Thymus (tissue), 11 donors: ENCODE results near the gene DERL3. TPM values are rescaled to one million over a fixed set of nuclear protein-coding genes. Genes with fewer than 3 reads are reported as not detected.

ENCODE experiments used
- DNase-seq, 9 donors: peaks; one replicate each; pipeline ENCODE4 v3.0.0-alpha.2; 2013; ENCODE audit warnings: low spot score in 9 of 9, low read depth in 6 of 9, missing footprints in 1 of 9
- H3K27ac ChIP-seq, 2 donors: one replicate each; pipeline ENCODE4 v1.5.1; 2013; ENCODE audit warnings: control low read depth in 1 of 2, low read depth in 1 of 2, low read length in 1 of 2, mild to moderate bottlenecking in 1 of 2, moderate library complexity in 1 of 2
- H3K27me3 ChIP-seq, 2 donors: one replicate each; pipeline ENCODE4 v1.5.1; 2013; ENCODE audit warnings: low read length in 1 of 2; ENCODE audit not compliant: control insufficient read depth in 2 of 2, insufficient read depth in 1 of 2
- H3K36me3 ChIP-seq, 2 donors: one replicate each; pipeline ENCODE4 v1.5.1; 2013; ENCODE audit warnings: low read length in 1 of 2, mild to moderate bottlenecking in 1 of 2, moderate library complexity in 1 of 2; ENCODE audit not compliant: control insufficient read depth in 2 of 2, insufficient read depth in 2 of 2
- H3K4me1 ChIP-seq, 2 donors: one replicate each; pipeline ENCODE4 v1.5.1; 2013; ENCODE audit warnings: low read length in 2 of 2; ENCODE audit not compliant: control insufficient read depth in 2 of 2, insufficient read depth in 2 of 2
- H3K4me3 ChIP-seq, 2 donors: one replicate each; pipeline ENCODE4 v1.5.1; 2013; ENCODE audit warnings: low read length in 2 of 2, control low read depth in 1 of 2, mild to moderate bottlenecking in 1 of 2
- H3K9me3 ChIP-seq, 2 donors: one replicate each; pipeline ENCODE4 v1.5.1; 2013; ENCODE audit warnings: low read length in 1 of 2, mild to moderate bottlenecking in 1 of 2; ENCODE audit not compliant: control insufficient read depth in 2 of 2, insufficient read depth in 1 of 2
- WGBS: extraction: QIAGEN DNeasy Blood & Tissue Kit; methylation state at CpG from one replicate; pipeline ENCODE4 v1.1.7; 2013; 5-methylcytosine and 5-hydroxymethylcytosine counted together
- polyA plus RNA-seq: library from polyadenylated mRNA; stranded (reverse); fragments of 200-250 nt; gene quantifications from one replicate; pipeline ENCODE4 v1.2.3, GENCODE V29; 2013
- total RNA-seq: library from RNA; stranded (reverse); fragments of 120-200 nt; gene quantifications from one replicate; pipeline ENCODE4 v1.2.4, GENCODE V29; 2013
- donor health status: healthy.

DERL3 gene
- total and polyA plus RNA-seq, 2 donors = 2.5 to 2.9 TPM

- no peak for DNase-seq
- no peak overlapping the region for H3K27ac ChIP-seq
- H3K9me3 ChIP-seq = peaks cover 0 to 4% of the 10 kb centered on the region in 2 donors
- H3K27me3 ChIP-seq = peaks cover 0 to 14% of the 10 kb centered on the region in 2 donors
- 94% methylated on average over 20 of the region's 20 CpGs for WGBS
- H3K36me3 ChIP-seq = no peaks in the 10 kb centered on the region
- no peak overlapping the region for H3K4me3 ChIP-seq
- H3K4me1 ChIP-seq = peaks cover 17 to 42% of the 10 kb centered on the region in 2 donors
Observed at GRCh38 chr22:23841736-23842445, 3.1 kb upstream of the DERL3 start.

- Histone ChIP-seq H3K9me3 (no peaks in the 10 kb centered on the region), H3K27me3 (peaks cover 0 to 14% of the 10 kb centered on the region in 2 donors), H3K36me3 (peaks cover 4% of the 10 kb centered on the region in 2 donors), H3K4me3 (no peak overlapping the region), H3K27ac (no peak overlapping the region), H3K4me1 (peaks cover 17 to 36% of the 10 kb centered on the region in 2 donors)
- DNase-seq = no peak
- WGBS = 96% methylated on average over 5 of the region's 5 CpGs
Observed at GRCh38 chr22:23841292-23841691, 2.5 kb upstream of the DERL3 start.

- H3K9me3 ChIP-seq = no peaks in the 10 kb centered on the region
- H3K36me3 ChIP-seq = peaks cover 17% of the 10 kb centered on the region in 2 donors
- H3K4me3 ChIP-seq = no peak overlapping the region
- H3K27ac ChIP-seq = no peak overlapping the region
- peaks cover 0 to 14% of the 10 kb centered on the region in 2 donors for H3K27me3 ChIP-seq
- peaks cover 17 to 29% of the 10 kb centered on the region in 2 donors for H3K4me1 ChIP-seq
- WGBS = 84% methylated on average over 7 of the region's 7 CpGs
- no peak for DNase-seq
Observed at GRCh38 chr22:23840026-23840425, 1.2 kb upstream of the DERL3 start.

- Histone ChIP-seq H3K27ac (no peak overlapping the region), H3K36me3 (peaks cover 35 to 36% of the 10 kb centered on the region in 2 donors), H3K4me1 (peaks cover 11 to 18% of the 10 kb centered on the region in 2 donors), H3K4me3 (peak overlapping the region; percentile 52 to 58), H3K27me3 (peaks cover 0 to 14% of the 10 kb centered on the region in 2 donors), H3K9me3 (no peaks in the 10 kb centered on the region)
- DNase-seq = no peak
- WGBS = 22% methylated on average over 41 of the region's 41 CpGs
Observed at GRCh38 chr22:23837911-23838680, 710 bp downstream of the DERL3 start.

- no peak overlapping the region for H3K4me3 ChIP-seq
- no peak for DNase-seq
- H3K27ac ChIP-seq = no peak overlapping the region
- no peaks in the 10 kb centered on the region for H3K9me3 ChIP-seq
- peaks cover 0 to 14% of the 10 kb centered on the region in 2 donors for H3K27me3 ChIP-seq
- peaks cover 42% of the 10 kb centered on the region in 2 donors for H3K36me3 ChIP-seq
- H3K4me1 ChIP-seq = peaks cover 11 to 18% of the 10 kb centered on the region in 2 donors
- WGBS = 97% methylated on average over 12 of the region's 12 CpGs
Observed at GRCh38 chr22:23837496-23837859, 1.3 kb downstream of the DERL3 start.

- peaks cover 11 to 18% of the 10 kb centered on the region in 2 donors for H3K4me1 ChIP-seq
- H3K36me3 ChIP-seq = peaks cover 47 to 48% of the 10 kb centered on the region in 2 donors
- 88% methylated on average over 12 of the region's 12 CpGs for WGBS
- peaks cover 0 to 14% of the 10 kb centered on the region in 2 donors for H3K27me3 ChIP-seq
- H3K4me3 ChIP-seq = no peak overlapping the region
- no peak for DNase-seq
- no peaks in the 10 kb centered on the region for H3K9me3 ChIP-seq
- H3K27ac ChIP-seq = no peak overlapping the region
Observed at GRCh38 chr22:23836692-23837495, 1.9 kb downstream of the DERL3 start.

- peaks cover 0 to 14% of the 10 kb centered on the region in 2 donors for H3K27me3 ChIP-seq
- H3K9me3 ChIP-seq = no peaks in the 10 kb centered on the region
- peaks cover 11 to 18% of the 10 kb centered on the region in 2 donors for H3K4me1 ChIP-seq
- H3K27ac ChIP-seq = no peak overlapping the region
- WGBS = 77% methylated on average over 5 of the region's 5 CpGs
- peaks cover 53 to 54% of the 10 kb centered on the region in 2 donors for H3K36me3 ChIP-seq
- H3K4me3 ChIP-seq = no peak overlapping the region
- DNase-seq = no peak
Observed at GRCh38 chr22:23836281-23836680, 2.5 kb downstream of the DERL3 start.

- Histone ChIP-seq H3K4me1 (peaks cover 11 to 18% of the 10 kb centered on the region in 2 donors), H3K4me3 (no peak overlapping the region), H3K9me3 (no peaks in the 10 kb centered on the region), H3K27me3 (peaks cover 0 to 14% of the 10 kb centered on the region in 2 donors), H3K27ac (no peak overlapping the region), H3K36me3 (peaks cover 60% of the 10 kb centered on the region in 2 donors)
- no peak for DNase-seq
- 84% methylated on average over 11 of the region's 11 CpGs for WGBS
Observed at GRCh38 chr22:23835484-23836144, 3.2 kb downstream of the DERL3 start.
